GM12878 (cell line): Measurements from ENCODE around the gene ZSCAN26. TPM values are rescaled to one million over a fixed set of nuclear protein-coding genes. Genes with fewer than 3 reads are reported as not detected.
A peak's percentile ranks its signal among the peaks of the same experiment; 100 is the strongest.

Source experiments
- ATF2 ChIP-seq: IDR thresholded peaks from 2 replicates; pipeline ENCODE4 v1.6.1; 2012; ENCODE audit warnings: low read length, inconsistent platforms
- CREB1 ChIP-seq: IDR thresholded peaks from 2 replicates; pipeline ENCODE4 v1.6.1; 2012; ENCODE audit warnings: low read depth, mild to moderate bottlenecking, inconsistent platforms
- EED ChIP-seq: sonication (generic); IDR thresholded peaks from 2 replicates; pipeline ENCODE4 v1.6.1; 2016; ENCODE audit warnings: antibody characterized with exemption, low read depth
- EGR1 ChIP-seq, 2 experiments: IDR thresholded peaks; 1 replicate in 1 of 2; 2 replicates in 1 of 2; pipeline ENCODE4 v1.6.1; 2011 to 2012; ENCODE audit warnings: low read depth in 2 of 2, low read length in 2 of 2, borderline replicate concordance in 1 of 2, mild to moderate bottlenecking in 1 of 2, moderate library complexity in 1 of 2
- ETV6 ChIP-seq, 2 experiments: fragments of 450-650 bp in 1 of 2; IDR thresholded peaks in 1 of 2; conservative IDR thresholded peaks in 1 of 2; 2 replicates each; pipeline ENCODE4 v1.6.1; 2014; ENCODE audit warnings: antibody characterized with exemption in 1 of 2, borderline replicate concordance in 1 of 2, low read depth in 1 of 2, mild to moderate bottlenecking in 1 of 2, moderate library complexity in 1 of 2
- FOXK2 ChIP-seq: fragments of 450-650 bp; IDR thresholded peaks from 2 replicates; pipeline ENCODE4 v1.6.1; 2017; ENCODE audit warnings: mild to moderate bottlenecking, moderate library complexity
- MEF2A ChIP-seq: IDR thresholded peaks from 2 replicates; pipeline ENCODE4 v1.6.1; 2011; ENCODE audit warnings: low read depth, mild to moderate bottlenecking, low read length, moderate library complexity; ENCODE audit not compliant: insufficient read depth
- MYB ChIP-seq: fragments of 150-350 bp; IDR thresholded peaks from 2 replicates; pipeline ENCODE4 v1.6.1; 2014; ENCODE audit warnings: mild to moderate bottlenecking, low read depth, low read length, borderline replicate concordance
- POLR2A ChIP-seq: IDR thresholded peaks from 2 replicates; pipeline ENCODE4 v1.6.1; 2011; ENCODE audit warnings: low read depth, mild to moderate bottlenecking, low read length
- RELB ChIP-seq: fragments of 450-650 bp; IDR thresholded peaks from 2 replicates; pipeline ENCODE4 v1.6.1; 2017; ENCODE audit warnings: low read depth, mild to moderate bottlenecking, moderate library complexity
- SMAD1 ChIP-seq: fragments of 450-650 bp; IDR thresholded peaks from 2 replicates; pipeline ENCODE4 v1.6.1; 2018; ENCODE audit warnings: mild to moderate bottlenecking, low read depth; ENCODE audit not compliant: partially characterized antibody
- SPI1 ChIP-seq: IDR thresholded peaks from 2 replicates; pipeline ENCODE4 v1.6.1; 2011; ENCODE audit warnings: low read depth, mild to moderate bottlenecking, low read length, moderate library complexity, borderline replicate concordance; ENCODE audit not compliant: insufficient read depth
- USF1 ChIP-seq: IDR thresholded peaks from 2 replicates; pipeline ENCODE4 v1.6.1; 2011; ENCODE audit warnings: borderline replicate concordance, low read depth, mild to moderate bottlenecking, moderate library complexity, mixed read lengths, low read length; ENCODE audit not compliant: insufficient read depth; ENCODE audit errors: extremely low read length
- YY1 ChIP-seq: IDR thresholded peaks from 2 replicates; pipeline ENCODE4 v1.6.1; 2011; ENCODE audit warnings: low read depth, mild to moderate bottlenecking, low read length
- ZSCAN29 ChIP-seq: fragments of 450-650 bp; IDR thresholded peaks from 2 replicates; pipeline ENCODE4 v1.6.1; 2017; ENCODE audit warnings: mild to moderate bottlenecking, moderate library complexity
- polyA plus RNA-seq, 11 experiments: library from polyadenylated mRNA; depleted of rRNA in 4 of 11; unstranded in 6 of 11; stranded (reverse) in 5 of 11; fragments of >200 nt; fragmentation: Nextera tagmentation in 4 of 11; fragmentation: Illumina TruSeq in 1 of 11; extraction: Ambion mirVana in 4 of 11; extraction: Trizol in 1 of 11; gene quantifications; 1 replicate in 1 of 11; 2 replicates in 10 of 11; pipeline versions ENCODE4 v1.2.1 to v1.2.3, GENCODE V29; 2011 to 2016; ENCODE audit warnings: inconsistent platforms in 2 of 11, missing spikeins in 2 of 11, low read depth in 1 of 11
- total RNA-seq, 4 experiments: library from RNA; depleted of rRNA in 3 of 4; stranded (reverse); fragments of >200 nt in 3 of 4; fragmentation: Illumina TruSeq in 1 of 4; extraction: Trizol in 1 of 4; gene quantifications; 2 replicates each; pipeline versions ENCODE4 v1.2.1 to v1.2.3, GENCODE V29; 2013 to 2021
- TF ChIP-seq, protein P1 (sequence below): fragments of 450-650 bp; IDR thresholded peaks from 2 replicates; pipeline ENCODE4 v1.6.1; 2017; ENCODE audit warnings: antibody characterized with exemption, mild to moderate bottlenecking, moderate library complexity
- TF ChIP-seq, protein P2 (sequence below): fragments of 450-650 bp; formaldehyde crosslinking; IDR thresholded peaks from 2 replicates; pipeline ENCODE4 v1.4.0; 2020; ENCODE audit warnings: mild to moderate bottlenecking, moderate library complexity

Gene ZSCAN26
- total and polyA plus RNA-seq, 10 of the 15 experiments (the other 5 are each of a cell fraction or from before 2014, with no cell fraction given), result 4.5 to 13.3 (median 6.5) TPM

DNA sequence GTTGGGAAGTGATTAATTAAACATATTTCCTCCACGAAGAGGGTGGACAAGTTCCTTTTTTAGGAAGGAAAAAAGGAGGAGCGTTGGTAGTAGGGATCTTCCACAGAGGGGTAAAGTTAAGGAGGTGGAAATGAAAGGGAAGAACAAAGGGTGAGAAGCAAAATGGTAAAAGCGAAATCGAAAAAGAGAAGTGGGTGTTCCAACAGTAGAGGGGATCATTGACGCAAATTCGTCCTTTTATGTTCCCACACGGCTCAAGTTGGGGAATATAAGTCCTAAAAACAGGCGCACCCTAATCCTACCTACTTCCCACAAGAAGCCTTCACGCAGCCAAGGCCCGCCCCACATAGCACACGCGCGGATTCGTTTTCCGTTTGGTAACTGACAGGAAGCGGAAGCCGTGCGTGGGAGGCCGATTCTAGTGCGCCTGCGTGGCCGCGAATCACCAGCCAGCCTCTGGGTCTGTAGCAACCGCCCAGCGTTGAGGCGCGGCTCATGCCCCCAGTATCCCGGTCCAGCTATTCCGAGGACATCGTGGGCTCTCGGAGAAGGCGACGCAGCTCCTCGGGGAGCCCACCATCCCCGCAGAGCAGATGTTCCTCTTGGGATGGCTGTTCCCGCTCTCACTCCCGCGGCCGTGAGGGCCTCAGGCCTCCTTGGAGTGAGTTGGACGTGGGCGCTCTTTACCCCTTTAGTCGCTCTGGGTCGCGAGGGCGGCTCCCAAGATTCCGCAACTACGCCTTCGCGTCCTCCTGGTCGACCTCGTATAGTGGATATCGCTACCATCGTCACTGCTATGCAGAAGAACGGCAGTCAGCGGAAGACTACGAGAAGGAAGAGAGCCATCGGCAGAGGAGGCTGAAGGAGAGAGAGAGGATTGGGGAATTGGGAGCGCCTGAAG is 7.8 kb upstream of the ZSCAN26 start, which contains the start of gene NKAPL (continued):
- TF ChIP-seq, protein P1, sequence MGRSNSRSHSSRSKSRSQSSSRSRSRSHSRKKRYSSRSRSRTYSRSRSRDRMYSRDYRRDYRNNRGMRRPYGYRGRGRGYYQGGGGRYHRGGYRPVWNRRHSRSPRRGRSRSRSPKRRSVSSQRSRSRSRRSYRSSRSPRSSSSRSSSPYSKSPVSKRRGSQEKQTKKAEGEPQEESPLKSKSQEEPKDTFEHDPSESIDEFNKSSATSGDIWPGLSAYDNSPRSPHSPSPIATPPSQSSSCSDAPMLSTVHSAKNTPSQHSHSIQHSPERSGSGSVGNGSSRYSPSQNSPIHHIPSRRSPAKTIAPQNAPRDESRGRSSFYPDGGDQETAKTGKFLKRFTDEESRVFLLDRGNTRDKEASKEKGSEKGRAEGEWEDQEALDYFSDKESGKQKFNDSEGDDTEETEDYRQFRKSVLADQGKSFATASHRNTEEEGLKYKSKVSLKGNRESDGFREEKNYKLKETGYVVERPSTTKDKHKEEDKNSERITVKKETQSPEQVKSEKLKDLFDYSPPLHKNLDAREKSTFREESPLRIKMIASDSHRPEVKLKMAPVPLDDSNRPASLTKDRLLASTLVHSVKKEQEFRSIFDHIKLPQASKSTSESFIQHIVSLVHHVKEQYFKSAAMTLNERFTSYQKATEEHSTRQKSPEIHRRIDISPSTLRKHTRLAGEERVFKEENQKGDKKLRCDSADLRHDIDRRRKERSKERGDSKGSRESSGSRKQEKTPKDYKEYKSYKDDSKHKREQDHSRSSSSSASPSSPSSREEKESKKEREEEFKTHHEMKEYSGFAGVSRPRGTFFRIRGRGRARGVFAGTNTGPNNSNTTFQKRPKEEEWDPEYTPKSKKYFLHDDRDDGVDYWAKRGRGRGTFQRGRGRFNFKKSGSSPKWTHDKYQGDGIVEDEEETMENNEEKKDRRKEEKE, result no peak
- TF ChIP-seq USF1 (no peak), YY1 (no peak), ETV6 (conservative IDR thresholded peaks at IDR 0.05 in 1 of 2, IDR thresholded peaks at IDR 0.05 in 1 of 2; ENCODE audit: borderline replicate concordance in 1 of 2, low read depth in 1 of 2) (peak in 1 of 2 experiments; percentile 46; a peak in 1 of 4 replicates), POLR2A (peak; percentile 59), ATF2 (no peak), FOXK2 (no peak), SMAD1 (no peak), ZSCAN29 (no peak), CREB1 (no peak), EGR1 (IDR thresholded peaks at IDR 0.05; ENCODE audit: borderline replicate concordance in 1 of 2, low read depth in 2 of 2, low read length in 2 of 2) (peak; percentile 54 to 75), MEF2A (no peak), SPI1 (peak; percentile 72), RELB (no peak), EED (peak; percentile 42), MYB (no peak)
- TF ChIP-seq, protein P2, sequence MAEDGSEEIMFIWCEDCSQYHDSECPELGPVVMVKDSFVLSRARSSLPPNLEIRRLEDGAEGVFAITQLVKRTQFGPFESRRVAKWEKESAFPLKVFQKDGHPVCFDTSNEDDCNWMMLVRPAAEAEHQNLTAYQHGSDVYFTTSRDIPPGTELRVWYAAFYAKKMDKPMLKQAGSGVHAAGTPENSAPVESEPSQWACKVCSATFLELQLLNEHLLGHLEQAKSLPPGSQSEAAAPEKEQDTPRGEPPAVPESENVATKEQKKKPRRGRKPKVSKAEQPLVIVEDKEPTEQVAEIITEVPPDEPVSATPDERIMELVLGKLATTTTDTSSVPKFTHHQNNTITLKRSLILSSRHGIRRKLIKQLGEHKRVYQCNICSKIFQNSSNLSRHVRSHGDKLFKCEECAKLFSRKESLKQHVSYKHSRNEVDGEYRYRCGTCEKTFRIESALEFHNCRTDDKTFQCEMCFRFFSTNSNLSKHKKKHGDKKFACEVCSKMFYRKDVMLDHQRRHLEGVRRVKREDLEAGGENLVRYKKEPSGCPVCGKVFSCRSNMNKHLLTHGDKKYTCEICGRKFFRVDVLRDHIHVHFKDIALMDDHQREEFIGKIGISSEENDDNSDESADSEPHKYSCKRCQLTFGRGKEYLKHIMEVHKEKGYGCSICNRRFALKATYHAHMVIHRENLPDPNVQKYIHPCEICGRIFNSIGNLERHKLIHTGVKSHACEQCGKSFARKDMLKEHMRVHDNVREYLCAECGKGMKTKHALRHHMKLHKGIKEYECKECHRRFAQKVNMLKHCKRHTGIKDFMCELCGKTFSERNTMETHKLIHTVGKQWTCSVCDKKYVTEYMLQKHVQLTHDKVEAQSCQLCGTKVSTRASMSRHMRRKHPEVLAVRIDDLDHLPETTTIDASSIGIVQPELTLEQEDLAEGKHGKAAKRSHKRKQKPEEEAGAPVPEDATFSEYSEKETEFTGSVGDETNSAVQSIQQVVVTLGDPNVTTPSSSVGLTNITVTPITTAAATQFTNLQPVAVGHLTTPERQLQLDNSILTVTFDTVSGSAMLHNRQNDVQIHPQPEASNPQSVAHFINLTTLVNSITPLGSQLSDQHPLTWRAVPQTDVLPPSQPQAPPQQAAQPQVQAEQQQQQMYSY, result no peak
